Stimulated activated CD8-positive, alpha-beta memory T cell treated with anti-CD3 and anti-CD28 coated beads, Interleukin-7, amount 100 ng/mL, for 4 hours (primary cell): Measurements from ENCODE around the gene TMEM74B.

ENCODE experiments used
- DNase-seq, 2 donors: peaks; one replicate each; pipeline ENCODE4 v3.0.0-alpha.2; 2020; ENCODE audit warnings: low read depth in 2 of 2

Gene TMEM74B

GRCh38 chr20:1205802-1206201 lies 21.0 kb upstream of the TMEM74B start:
- DNase-seq = no peak

- no peak for DNase-seq
Observed at GRCh38 chr20:1204576-1204975, 19.8 kb upstream of the TMEM74B start.

- DNase-seq = no peak
Observed at GRCh38 chr20:1204113-1204512, 19.3 kb upstream of the TMEM74B start.

GRCh38 chr20:1203630-1204029 lies 18.8 kb upstream of the TMEM74B start:
- DNase-seq = no peak

- no peak for DNase-seq
Observed at GRCh38 chr20:1202762-1203504, 18.2 kb upstream of the TMEM74B start, which contains the start of gene C20orf202. Gene C20orf202 (plus strand): TSS chr20:1203454. CDS start chr20:1203586, 132 bp downstream.

GRCh38 chr20:1199964-1200363 lies 15.2 kb upstream of the TMEM74B start:
- no peak for DNase-seq

GRCh38 chr20:1199212-1199873 lies 14.6 kb upstream of the TMEM74B start:
- no peak for DNase-seq

GRCh38 chr20:1198751-1199150 lies 14.0 kb upstream of the TMEM74B start:
- no peak for DNase-seq

GRCh38 chr20:1197801-1198200 lies 13.0 kb upstream of the TMEM74B start:
- DNase-seq = no peak

GRCh38 chr20:1196634-1197033 lies 11.9 kb upstream of the TMEM74B start:
- no peak for DNase-seq

- no peak for DNase-seq
Observed at GRCh38 chr20:1195226-1195625, 10.4 kb upstream of the TMEM74B start.

- DNase-seq = no peak
Observed at GRCh38 chr20:1191299-1191698, 6.5 kb upstream of the TMEM74B start.

- DNase-seq = no peak
Observed at GRCh38 chr20:1190847-1191246, 6.1 kb upstream of the TMEM74B start.

GRCh38 chr20:1189827-1190226 lies 5.0 kb upstream of the TMEM74B start:
- DNase-seq = no peak

GRCh38 chr20:1188347-1188746 lies 3.6 kb upstream of the TMEM74B start:
- no peak for DNase-seq

GRCh38 chr20:1187605-1188171 lies 2.9 kb upstream of the TMEM74B start:
- DNase-seq = no peak

- no peak for DNase-seq
Observed at GRCh38 chr20:1186367-1186991, 1.7 kb upstream of the TMEM74B start.

- peak in 1 of 2 donors; percentile 9 for DNase-seq
Observed at GRCh38 chr20:1185790-1186334, 1.1 kb upstream of the TMEM74B start.

GRCh38 chr20:1185316-1185741 lies 548 bp upstream of the TMEM74B start:
- no peak for DNase-seq

GRCh38 chr20:1184260-1184637 lies 532 bp downstream of the TMEM74B start:
- DNase-seq = no peak

- no peak for DNase-seq
Observed at GRCh38 chr20:1183153-1183552, 1.6 kb downstream of the TMEM74B start.

GRCh38 chr20:1182106-1182505 lies 2.7 kb downstream of the TMEM74B start:
- no peak for DNase-seq
